GM21737 (cell line): ENCODE results near the gene CENPP.

Experiments
- ATAC-seq: cut with Tn5 transposase; IDR thresholded peaks from one replicate; pipeline ENCODE4 v1.9.1; 2021; ENCODE audit warnings: mild to moderate bottlenecking, moderate library complexity; ENCODE audit not compliant: unreplicated experiment

The CENPP gene

GRCh38 chr9:92668746-92669526 lies 343.2 kb downstream of the CENPP start:
- no peak for ATAC-seq

- peak; percentile 24 for ATAC-seq
Measured at GRCh38 chr9:92669527-92669889, 343.8 kb downstream of the CENPP start.
